ENCODE data around the gene FOXP1.

The FOXP1 gene

DNA sequence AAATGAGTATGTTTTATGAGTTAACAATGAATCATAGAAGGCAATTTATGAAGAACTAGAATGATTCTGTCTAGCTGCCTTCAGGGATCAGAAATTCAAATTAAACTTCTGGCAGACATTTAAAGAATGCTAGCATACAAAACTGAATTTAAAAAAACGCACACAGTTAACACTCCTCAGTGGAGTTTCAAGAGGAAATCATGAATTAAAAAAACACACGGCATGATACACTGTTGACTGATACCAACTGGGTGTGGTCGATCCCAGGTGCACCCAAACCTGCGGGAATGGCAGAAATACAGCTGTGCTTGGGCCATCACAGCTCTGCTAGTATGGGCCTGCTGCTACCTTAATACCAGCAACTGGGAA lies 526.0 kb downstream of the FOXP1 start:
- peak; percentile 46 for DNase-seq (ENCODE audit: low read depth)

DNA sequence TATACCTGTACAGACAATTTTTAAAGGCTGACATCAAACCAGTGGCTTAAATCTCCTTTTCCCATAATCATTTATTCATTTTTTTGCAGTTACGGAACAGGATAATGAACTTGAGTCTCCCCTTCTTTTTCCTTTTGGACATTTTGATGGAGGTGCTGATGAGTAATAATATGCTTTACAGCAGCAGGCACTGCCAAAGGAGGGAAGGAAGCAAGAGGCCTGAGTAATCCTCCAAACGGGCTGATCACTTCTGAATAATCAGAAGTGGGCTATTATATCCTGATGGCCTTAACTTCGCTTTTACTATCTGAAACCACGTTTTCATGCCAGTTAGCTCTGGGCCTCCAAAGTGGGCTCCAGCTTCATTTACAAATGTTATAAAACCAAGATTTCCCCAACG lies 527.2 kb downstream of the FOXP1 start:
- peak; percentile 66 for DNase-seq (ENCODE audit: low read depth)

DNA sequence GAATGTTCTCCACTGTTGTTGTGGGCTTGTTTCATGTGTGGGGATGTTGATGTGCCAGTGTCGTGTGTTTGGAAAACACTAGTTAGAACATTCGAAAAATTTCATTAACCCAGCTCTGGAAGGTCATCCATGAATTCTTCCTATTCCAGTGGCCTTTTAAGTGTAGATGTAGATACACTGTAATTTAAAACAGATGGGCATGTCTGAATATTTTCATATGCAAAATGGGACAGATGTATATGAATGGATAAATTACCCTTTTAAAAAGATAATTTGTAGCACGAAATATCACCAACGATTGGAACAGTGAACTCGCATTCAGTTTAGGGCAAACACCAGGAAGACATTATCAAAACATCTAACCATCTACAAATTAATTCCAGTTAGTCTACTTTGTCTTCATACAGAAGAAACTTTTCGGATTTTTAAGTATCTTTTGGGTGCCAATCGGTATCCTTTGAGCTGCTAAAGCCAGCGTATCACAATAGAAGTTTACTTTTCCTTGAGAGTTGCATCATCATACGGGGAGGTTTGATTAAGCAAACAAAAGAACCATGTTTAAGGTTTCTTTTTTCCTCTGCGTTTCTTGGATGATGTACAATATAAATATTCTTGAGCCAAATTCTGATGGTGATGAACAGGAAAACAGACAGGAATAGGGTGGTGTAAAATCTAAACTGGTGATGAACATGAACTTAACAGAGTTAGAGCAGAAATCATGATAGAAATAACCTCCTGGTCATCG lies 528.1 kb downstream of the FOXP1 start:
- DNase-seq (ENCODE audit: low read depth): peak; percentile 74

DNA sequence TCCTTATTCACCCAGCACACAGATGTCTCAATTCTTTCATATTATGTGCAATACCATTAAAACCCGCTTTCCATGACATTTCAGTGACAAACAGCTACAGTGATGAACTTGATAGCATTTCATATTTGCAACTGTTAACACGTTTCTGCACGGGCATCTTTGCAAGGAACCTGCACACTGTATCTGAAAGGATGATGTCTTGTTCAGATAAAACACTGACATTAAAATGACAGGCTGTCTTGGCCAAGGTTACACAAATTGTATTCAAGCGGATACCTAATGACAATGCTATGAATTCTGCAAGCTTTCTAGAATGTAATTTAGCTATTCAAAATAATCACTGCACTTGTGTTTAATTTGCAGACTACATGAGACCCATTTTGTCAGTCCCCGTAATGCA lies 529.2 kb downstream of the FOXP1 start:
- no peak for DNase-seq (ENCODE audit: low read depth)

DNA sequence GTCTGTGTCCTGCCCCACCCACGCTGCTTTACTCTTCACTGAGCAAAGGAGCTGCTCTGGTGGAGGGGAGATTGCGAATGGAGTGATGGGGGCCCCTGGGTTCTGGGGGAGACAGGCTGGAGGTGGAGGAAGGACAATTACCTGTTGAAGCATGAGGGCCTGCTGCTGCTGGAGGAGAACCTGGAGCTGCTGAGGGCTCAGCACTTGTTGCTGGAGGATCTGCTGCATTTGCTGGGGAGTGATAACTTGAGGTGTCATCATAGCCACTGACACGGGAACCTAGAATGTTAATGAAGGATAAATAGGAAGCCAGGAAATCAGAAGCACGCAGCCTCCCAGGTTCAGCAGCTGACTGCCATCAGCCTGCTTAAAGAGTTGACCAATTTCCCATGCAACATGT lies 530.0 kb downstream of the FOXP1 start:
- DNase-seq (ENCODE audit: low read depth): no peak

DNA sequence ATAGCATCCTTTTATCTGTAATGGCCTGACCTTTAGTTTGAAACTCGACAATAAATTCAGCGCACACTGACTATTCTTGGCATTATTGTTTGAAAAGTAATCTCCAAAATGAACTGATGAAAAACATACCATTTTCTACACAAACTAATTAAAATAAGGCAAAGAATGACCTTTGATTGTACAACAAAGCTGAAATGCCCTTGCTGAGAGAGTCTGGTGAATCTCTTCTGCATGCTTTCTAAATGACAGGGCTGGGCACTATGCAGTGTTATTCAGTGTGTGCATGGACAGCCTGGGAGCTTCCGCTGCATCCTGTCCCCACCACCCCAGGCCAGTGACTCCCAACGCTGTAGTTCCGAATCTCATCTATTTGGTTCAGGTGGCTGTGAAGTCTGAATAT lies 530.8 kb downstream of the FOXP1 start:
- peak; percentile 44 for DNase-seq (ENCODE audit: low read depth)

DNA sequence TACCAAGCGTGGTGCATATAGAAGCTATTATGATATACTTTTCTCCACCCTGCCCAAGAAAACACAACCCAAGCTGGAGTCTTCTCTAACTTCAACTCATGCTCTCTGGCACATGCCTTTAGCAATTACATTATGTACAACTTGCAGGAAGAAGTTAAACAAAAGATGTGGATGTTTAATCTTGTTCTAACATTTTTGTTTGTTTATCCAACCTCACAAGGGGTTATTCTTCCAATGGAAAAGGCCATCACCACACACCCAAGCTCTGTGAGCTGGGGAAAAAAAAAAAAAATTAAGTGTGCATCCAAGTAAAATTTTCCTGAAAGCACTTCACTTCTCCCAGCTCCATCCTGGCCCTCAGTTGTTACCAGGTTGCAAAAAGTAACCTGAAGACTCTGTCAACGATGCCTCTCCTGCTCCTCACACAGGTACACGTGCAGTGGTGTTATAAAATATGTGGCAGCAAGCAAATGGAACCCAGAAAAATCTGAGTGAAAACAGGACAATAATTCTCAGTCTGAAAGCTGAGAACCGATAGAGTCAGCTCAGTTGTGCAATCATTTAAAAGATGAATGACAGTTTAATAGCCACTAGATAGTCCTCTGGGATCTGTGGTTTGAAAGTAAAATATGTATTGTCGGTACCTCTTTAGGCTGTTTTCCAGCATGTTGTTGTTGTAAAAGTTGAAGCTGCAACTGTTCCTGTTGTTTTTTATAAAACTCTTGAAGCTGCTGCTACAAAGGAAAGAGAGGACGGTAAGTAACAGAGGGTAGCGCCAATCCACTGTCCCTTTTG lies 531.4 kb downstream of the FOXP1 start:
- DNase-seq (ENCODE audit: low read depth): peak; percentile 56

DNA sequence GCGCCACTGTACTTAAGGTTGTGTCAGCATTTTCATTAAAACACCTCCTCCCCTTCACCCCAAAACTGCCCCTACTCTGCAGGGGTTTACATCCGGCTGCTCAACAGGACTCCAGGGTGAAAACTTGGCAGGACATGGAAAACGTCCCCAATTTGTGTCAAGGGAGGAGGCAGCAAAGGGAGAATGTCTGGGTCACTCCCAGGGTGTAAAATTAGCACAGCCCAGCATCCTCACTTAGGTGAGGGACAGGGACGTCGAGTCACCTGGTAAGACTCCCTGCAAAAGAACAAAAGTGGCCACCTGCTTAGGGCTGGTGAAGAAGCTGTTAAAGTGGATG lies 532.3 kb downstream of the FOXP1 start:
- no peak for DNase-seq (ENCODE audit: low read depth)

DNA sequence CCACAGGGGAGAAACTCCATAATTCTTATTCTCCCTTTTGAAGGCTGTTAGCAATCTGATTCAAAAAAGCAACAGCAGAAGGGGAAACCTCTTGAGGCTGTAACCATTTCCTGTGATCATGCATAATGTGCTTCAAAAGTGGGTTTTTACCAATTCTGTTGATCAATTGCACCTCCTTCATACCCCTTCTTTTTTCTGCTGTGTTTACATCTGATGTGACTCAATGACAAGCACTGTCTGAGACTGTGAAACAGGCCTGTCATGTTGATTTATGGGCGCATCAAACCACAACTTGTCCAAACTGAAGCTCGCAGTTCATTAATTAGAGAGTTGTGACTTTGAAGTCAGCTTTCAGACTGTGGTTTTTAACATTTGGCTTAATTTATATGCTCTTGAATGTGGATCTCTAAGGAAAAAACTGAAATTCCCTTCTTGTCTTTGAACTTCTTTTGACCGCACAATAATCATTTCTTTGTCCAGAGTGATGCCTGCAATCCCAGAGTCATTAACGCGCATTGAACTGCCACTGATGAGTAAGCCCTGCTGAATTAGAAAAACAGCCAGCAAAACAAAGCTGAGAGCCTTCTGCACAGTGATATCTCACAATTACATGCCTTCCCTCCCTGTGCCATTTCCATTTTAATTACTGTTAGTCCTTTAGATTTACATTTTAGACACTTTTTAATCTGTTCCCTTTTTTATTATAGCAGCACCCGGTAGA lies 532.8 kb downstream of the FOXP1 start:
- DNase-seq (ENCODE audit: low read depth): peak; percentile 43

DNA sequence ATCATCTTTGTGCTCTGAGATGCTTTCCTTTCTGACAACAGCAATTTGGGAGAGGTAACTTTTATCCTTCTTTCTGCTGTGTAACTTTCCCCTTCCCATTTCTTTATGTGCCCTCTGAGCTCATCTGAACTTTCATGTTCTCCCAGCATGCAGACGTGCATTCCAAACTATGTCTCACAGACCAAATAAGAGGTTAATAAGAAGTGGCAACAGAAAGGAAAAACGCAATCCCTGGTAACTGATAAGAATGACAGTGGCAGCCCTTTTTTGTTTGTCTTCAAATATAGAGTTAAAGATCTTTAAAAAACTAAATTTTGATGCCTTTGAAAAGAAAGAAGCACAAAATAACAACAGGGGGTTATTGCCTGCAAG lies 533.4 kb downstream of the FOXP1 start:
- peak; percentile 56 for DNase-seq (ENCODE audit: low read depth)

DNA sequence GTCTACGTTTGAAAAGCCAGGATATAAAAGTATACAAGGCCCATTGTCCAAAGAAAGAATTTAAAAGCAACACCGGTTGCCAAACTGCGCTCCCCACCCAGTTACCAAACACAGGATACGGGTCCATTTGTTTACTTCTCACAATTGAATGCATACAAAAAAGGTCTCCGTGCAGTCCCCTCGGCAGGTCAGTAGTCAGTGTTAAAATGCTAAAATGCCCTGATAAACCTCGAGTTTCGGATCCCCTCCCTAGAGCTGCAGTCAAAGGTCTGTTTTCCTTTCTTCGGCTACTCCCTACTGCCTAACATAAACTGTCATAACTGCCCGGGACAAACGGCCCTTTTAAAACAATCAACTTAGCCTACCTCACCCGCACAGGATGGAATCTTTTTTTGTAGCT lies 534.6 kb downstream of the FOXP1 start:
- DNase-seq (ENCODE audit: low read depth): no peak

DNA sequence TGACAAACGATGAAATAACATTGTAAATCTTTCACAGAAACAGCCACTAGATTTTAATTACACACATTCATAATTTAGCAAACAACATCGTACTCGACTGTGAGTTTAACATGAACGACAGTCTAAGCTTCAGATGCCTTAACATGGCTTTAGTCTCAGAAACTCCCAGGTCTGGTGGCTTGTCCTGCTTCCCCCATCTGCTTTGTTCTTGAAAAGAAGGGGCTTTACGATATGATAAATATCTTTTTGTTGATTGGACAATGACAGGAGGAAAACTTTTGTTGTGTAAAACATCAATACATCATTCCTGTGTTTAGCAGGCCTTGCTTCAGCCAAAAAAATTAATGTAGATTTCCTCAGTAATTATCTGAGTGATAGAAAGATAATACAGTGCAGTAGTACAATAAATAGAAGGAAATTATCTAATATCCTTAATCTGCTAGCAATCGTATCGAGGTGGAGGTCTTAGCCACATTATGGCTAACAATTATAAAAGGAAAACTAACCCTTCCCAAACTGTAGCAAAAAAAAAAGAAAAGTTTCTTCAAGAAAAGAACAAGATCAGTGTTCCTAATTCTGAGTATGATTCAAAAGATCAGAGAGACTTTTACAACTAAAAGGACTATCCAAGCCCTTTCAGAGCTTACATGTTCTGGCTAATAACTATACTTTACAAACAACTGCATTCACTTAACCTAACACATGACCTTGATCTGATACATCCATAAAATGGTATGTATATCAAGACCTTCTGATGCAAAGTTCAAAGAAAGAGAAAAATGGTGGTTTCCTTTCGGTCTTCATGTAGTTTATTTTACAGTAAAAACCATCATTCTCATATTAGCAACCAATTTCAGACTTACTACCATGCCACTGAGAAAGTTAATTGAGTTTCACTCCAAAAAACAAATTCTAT lies 535.7 kb downstream of the FOXP1 start:
- no peak for DNase-seq (ENCODE audit: low read depth)

DNA sequence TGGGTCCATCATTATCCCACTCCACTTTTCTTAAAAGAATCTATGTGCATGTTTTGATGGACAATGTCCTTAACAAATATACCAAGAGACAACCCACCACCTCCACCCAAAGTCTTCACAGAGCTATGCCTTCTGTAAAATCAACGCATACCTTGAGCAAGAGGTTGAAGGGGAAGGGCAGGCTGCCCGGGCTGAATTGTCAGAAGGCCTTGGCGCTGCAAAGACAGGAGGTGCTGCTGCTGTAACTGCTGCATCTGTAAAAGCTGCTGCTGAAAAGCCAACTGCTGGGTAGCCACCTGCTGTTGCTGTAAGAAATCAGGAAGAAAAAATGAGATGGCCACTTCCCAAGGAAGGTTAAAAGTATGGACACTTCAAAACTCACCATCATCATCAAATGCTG lies 536.7 kb downstream of the FOXP1 start:
- DNase-seq (ENCODE audit: low read depth): no peak

DNA sequence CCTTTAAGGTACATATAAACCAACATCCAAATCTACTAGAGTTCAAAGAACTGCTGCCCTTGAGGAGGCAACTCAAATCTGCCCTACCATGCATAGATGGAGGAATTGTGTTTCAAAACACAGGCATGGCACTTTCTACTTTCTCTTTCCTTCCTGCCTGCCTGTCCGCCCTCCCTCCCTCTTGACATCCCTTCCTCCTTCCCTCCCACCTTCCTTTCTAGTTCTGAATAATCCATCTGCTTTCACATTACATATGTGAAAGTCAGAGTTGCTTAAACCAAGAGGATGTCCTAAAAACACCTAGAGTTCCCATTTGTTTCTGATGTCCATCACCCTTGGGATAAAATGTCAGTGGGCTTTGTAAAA lies 537.6 kb downstream of the FOXP1 start:
- no peak for DNase-seq (ENCODE audit: low read depth)

DNA sequence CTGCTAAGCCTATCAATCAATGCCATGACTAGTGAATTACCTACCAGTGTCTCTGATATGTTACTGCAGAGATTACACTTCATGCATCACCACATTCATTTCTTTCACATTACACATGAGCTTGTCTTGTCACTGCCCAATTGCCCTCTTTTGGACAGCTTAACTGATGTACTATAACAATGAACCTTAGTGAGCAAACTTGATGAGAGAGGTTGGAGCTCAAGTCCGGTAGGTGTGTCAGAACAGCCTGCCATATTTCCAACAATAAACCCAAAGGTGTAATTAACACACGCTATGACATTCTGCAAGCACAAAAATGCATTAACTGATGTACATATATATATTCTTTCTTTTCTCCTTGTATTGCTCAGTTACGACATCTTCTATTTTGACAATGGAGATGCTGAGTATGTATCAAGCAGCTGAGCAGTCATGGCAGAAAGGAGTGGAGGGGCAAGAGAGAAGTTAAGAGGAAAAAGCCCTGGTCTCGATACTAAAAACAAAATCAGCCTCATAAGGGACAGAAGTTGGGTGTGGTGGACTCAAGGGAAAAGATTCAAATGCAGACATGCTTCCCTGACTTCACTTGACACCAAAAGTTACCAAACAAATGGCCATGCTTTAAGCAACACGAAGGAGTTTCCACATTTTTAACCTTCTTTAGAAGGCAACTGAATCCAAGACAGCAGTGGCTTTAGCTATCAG lies 538.2 kb downstream of the FOXP1 start:
- no peak for DNase-seq (ENCODE audit: low read depth)

DNA sequence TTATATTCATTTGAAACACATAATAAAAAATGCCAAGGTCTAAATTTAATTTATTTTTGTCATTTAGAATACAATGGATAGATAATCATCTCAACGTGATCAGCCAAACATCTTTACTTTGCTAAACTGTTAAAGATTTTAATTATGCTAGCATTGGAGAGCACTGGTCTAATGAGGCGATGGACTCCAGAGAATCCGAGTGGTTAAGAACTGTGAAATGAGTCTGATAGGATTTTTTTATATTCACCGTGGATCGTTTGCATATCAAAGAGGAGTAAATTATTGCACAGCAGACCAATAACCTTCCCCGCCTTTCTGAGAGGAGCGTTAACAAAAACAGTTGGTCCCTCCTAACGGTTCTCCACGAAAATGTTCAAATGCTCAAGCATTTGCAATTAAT lies 540.8 kb downstream of the FOXP1 start:
- DNase-seq (ENCODE audit: low read depth): no peak

DNA sequence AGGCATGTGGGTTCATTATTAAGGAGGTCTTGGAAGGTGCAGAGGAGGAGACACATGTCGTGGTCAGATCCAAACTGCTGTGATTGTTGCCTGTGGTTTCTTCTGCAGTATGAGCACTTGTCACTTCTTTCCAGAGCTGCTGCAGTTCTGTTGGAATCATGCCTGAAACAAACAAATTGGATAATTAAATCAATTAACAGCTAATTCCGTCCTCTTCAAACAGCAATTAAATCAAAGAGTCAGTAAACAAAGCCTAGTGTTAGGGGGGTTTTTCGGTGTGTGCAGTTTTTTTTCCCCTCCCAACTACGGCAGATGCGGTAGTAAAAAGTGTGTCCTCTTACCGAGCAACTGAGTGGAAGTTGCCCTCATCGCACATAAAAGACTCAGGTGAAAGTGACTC lies 542.2 kb downstream of the FOXP1 start:
- DNase-seq (ENCODE audit: low read depth): no peak

DNA sequence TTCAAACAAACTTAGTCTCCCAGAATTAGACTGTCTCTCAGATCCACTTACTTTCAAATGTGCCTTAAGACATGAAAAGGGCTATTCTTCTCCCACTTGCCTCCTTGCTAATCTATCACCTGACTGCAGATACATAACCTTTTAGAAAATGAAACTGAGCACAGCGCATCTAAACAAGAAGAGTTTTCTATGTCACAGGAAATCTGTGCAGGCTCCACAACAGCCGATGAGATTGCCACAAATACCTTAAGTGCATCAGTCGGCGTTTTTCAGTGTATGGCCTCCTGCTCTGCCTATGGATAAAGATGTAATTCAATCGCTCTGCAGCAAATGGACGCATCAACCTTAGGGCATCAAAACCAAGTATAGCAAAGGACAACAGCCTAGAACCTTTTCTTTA lies 544.2 kb downstream of the FOXP1 start:
- DNase-seq (ENCODE audit: low read depth): no peak

DNA sequence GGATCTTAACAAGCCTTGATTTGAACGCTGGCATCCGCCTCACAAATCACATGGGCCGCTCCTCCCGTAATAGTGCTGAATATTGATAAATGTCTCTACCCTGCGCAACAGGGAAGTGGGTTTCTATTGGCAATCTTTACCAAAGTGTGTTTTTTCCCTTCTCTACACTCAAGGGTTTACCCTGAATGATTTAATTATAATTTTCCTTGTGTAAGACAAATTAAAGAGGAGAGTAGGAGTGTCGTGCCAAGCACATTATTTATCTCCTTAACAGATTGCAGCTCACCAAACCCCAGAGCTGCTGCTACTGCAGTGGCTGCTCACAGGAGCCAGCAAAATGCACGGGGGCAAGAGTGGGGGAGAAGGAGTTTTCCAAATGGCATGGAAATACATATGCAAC lies 545.8 kb downstream of the FOXP1 start:
- no peak for DNase-seq (ENCODE audit: low read depth)

DNA sequence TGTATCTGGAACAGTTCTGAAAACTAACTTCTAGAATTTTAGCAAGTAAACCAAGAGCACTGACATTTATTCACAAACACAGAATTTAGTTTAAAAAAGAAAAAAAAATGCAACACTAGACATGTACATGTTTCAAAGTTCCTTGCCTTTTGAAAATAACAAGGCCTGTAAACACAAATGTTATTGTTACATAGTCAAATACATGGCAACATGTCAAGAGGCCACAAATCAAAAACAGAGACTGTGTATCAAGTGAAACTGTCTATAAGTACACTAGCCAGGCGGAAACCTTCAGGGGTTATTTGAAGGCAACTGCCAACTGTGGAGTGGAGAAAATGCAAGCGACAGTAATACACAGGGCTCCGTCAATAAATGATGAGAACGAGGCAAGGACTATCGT lies 547.6 kb downstream of the FOXP1 start:
- DNase-seq (ENCODE audit: low read depth): no peak

DNA sequence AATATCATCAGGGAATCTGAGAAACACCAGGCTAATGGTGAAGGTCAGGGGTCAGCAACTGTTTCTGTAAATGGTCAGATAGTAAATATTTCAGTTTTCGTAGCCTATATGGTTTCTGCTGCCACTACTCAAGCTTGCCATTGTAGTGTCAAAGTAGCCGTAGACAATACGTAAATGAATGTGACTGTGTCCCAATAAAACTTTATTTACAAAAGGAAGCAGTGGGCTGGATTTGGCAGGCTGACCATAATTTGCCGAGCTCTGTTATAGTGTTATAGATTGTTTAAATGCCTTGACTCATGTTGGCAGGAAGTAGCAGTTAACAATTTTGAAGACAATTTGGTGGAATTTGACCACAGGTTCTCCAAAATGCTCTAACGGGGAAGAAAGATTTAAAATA lies 548.2 kb downstream of the FOXP1 start:
- peak; percentile 89 for DNase-seq (ENCODE audit: low read depth)
